Measurements from ENCODE around the gene THSD7A.

The THSD7A gene

DNA sequence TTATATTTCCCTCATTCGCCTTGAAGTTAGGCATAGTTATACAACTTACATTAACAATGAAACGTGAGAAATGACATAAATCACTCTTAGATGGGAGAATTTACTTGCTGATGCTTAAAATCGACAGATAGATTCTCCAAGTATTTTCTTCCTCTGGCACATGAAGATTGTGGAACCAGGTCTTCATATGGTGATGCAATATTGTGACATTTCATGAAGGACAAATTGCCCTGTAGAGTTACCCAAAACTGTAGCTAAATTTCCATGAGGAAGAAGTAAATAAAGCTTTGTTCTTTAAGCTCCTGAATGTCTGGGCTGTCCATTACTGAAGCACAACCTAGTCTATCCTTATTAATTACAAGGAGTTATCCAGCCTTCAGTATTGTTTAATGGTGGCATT is 353.1 kb downstream of the THSD7A start:
- no peak overlapping the region for H3K4me3 ChIP-seq (ENCODE audit: low read depth in 1 of 2, low read length in 1 of 2)
- H3K4me1 ChIP-seq (ENCODE audit: control insufficient read depth in 1 of 2, insufficient read depth in 1 of 2, low read depth in 1 of 2, low read length in 1 of 2) = no peaks in the 10 kb centered on the region
- H3K36me3 ChIP-seq = no peaks in the 10 kb centered on the region
- no peak overlapping the region for H3K27ac ChIP-seq
- H3K9me3 ChIP-seq = no peaks in the 10 kb centered on the region
- TF ChIP-seq, protein P1, sequence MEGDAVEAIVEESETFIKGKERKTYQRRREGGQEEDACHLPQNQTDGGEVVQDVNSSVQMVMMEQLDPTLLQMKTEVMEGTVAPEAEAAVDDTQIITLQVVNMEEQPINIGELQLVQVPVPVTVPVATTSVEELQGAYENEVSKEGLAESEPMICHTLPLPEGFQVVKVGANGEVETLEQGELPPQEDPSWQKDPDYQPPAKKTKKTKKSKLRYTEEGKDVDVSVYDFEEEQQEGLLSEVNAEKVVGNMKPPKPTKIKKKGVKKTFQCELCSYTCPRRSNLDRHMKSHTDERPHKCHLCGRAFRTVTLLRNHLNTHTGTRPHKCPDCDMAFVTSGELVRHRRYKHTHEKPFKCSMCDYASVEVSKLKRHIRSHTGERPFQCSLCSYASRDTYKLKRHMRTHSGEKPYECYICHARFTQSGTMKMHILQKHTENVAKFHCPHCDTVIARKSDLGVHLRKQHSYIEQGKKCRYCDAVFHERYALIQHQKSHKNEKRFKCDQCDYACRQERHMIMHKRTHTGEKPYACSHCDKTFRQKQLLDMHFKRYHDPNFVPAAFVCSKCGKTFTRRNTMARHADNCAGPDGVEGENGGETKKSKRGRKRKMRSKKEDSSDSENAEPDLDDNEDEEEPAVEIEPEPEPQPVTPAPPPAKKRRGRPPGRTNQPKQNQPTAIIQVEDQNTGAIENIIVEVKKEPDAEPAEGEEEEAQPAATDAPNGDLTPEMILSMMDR (IDR thresholded peaks at IDR 0.05) = no peak
- no peaks in the 10 kb centered on the region for H3K27me3 ChIP-seq

DNA sequence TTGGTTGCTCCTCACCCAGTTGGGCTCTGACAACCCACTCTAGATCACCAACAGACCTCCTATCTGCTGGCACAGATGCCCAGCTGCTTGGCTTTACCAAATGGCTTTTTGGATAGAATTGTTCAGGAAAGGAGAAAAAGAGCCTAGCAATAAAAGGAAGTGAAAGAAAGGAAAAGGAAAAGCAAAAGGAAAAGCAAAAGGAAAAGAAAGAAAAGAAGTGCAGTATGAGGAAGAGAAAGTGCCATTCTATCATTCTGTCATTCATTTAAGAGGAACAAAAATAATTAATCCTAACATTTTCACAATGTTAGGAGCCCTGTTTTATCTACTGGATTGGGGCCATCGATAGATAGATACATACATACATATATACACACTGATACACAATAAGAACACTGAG is 353.6 kb downstream of the THSD7A start:
- Histone ChIP-seq H3K4me1 (ENCODE audit: control insufficient read depth in 1 of 2, insufficient read depth in 1 of 2, low read depth in 1 of 2, low read length in 1 of 2) (no peaks in the 10 kb centered on the region), H3K9me3 (no peaks in the 10 kb centered on the region), H3K4me3 (ENCODE audit: low read depth in 1 of 2, low read length in 1 of 2) (no peak overlapping the region), H3K27ac (no peak overlapping the region), H3K27me3 (no peaks in the 10 kb centered on the region), H3K36me3 (no peaks in the 10 kb centered on the region)
- TF ChIP-seq, protein P1 (IDR thresholded peaks at IDR 0.05) = no peak

DNA sequence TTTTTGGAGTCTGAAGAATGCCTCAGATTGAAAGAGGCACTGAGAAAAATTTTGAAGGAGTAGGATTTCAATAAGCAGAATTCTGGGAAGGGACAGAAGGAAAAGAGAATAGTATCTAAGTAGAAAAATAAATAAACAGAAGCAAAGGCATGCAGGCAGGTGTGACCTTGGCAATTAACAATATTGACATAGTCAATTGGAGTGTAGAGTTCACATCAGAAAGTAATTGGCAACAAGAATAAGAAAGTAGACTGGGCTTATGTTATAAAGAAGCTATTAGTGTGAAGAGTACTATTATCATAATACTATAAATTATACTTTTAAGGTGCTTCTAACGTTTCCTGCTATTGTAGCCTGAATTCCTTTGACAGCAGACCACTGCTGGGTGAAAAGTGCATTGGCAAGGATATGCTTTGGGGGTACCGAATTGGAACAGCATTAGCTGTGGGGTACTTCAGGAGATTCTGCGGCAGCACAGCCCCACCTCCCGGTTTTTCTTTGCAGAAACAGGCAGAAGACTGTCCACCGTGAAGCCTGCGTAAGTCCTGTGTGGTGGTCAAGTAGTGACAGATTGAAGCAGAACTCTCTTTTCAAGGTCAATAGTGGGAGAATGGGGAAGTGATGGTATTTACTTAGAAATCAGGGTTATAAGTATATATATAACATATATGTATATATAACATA is 357.0 kb downstream of the THSD7A start:
- TF ChIP-seq, protein P1 (IDR thresholded peaks at IDR 0.05) = no peak
- no peaks in the 10 kb centered on the region for H3K36me3 ChIP-seq
- H3K27me3 ChIP-seq = no peaks in the 10 kb centered on the region
- H3K4me1 ChIP-seq (ENCODE audit: control insufficient read depth in 1 of 2, insufficient read depth in 1 of 2, low read depth in 1 of 2, low read length in 1 of 2) = no peaks in the 10 kb centered on the region
- no peak overlapping the region for H3K27ac ChIP-seq
- H3K9me3 ChIP-seq = no peaks in the 10 kb centered on the region
- H3K4me3 ChIP-seq (ENCODE audit: low read depth in 1 of 2, low read length in 1 of 2) = no peak overlapping the region

DNA sequence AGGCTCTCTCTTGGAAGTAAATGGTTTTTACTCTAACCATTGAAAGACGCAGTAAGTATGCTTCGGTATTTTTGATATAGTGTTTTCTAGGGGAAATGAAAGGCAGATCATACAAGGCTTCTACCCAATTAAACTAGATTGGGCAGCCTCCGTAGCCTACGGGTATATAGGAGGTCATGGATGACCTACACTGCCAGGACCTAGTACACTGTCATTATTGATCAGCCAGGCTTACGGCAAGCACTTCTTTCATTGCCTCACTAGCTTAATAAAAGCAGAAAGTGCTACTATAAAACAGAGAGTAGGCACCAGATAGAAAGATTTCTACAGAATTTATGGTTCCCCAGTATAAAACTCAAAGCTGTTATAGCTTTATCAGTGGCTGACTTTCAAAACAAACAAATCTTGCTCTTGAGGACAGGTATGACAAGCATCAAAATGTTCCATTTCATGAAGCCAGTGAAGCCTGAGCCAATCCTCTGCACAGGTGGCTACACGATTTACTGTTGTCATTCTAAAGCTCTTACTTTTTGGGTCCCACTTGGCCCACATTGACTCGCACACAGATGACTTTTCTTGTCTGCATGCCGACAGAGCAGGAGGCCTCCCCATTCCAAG is 358.1 kb downstream of the THSD7A start:
- Histone ChIP-seq H3K27ac (no peak overlapping the region), H3K36me3 (no peaks in the 10 kb centered on the region), H3K9me3 (no peaks in the 10 kb centered on the region), H3K4me3 (ENCODE audit: low read depth in 1 of 2, low read length in 1 of 2) (no peak overlapping the region), H3K4me1 (ENCODE audit: control insufficient read depth in 1 of 2, insufficient read depth in 1 of 2, low read depth in 1 of 2, low read length in 1 of 2) (no peaks in the 10 kb centered on the region), H3K27me3 (no peaks in the 10 kb centered on the region)
- TF ChIP-seq, protein P1 (IDR thresholded peaks at IDR 0.05) = no peak

DNA sequence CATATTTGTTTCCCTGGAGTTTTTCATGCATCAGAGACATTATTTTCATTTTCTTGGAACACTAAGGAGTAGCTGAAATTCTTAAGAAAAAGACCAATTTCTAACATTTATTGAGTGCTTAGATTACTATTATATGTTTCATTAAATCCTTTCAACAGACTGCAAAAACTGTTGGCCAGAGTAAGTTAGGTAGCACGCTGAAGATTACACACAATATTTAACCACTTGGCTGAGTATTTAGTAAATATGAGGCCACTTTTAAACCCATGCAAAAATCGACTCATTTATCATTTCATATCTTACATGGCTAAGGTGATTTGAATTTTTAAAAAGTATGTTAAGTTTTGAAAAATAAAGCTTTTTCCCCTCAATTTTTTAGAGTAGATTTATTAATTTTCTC is 358.8 kb downstream of the THSD7A start:
- TF ChIP-seq, protein P1 (IDR thresholded peaks at IDR 0.05) = no peak
- H3K9me3 ChIP-seq = no peaks in the 10 kb centered on the region
- no peaks in the 10 kb centered on the region for H3K36me3 ChIP-seq
- no peak overlapping the region for H3K27ac ChIP-seq
- no peaks in the 10 kb centered on the region for H3K4me1 ChIP-seq (ENCODE audit: control insufficient read depth in 1 of 2, insufficient read depth in 1 of 2, low read depth in 1 of 2, low read length in 1 of 2)
- no peaks in the 10 kb centered on the region for H3K27me3 ChIP-seq
- H3K4me3 ChIP-seq (ENCODE audit: low read depth in 1 of 2, low read length in 1 of 2) = no peak overlapping the region

Measured in neutrophil (primary cell).